Progenitor cell of endocrine pancreas (in vitro differentiated cells): ENCODE results near the gene DCC. TPM values are rescaled to one million over a fixed set of nuclear protein-coding genes. Genes with fewer than 3 reads are reported as not detected.

Experiments
- DNase-seq: peaks from one replicate; pipeline ENCODE4 v3.0.0; 2021; ENCODE audit warnings: low spot score; ENCODE audit not compliant: unreplicated experiment
- H3K27ac Mint-ChIP-seq: 2 replicates; pipeline ENCODE4 v1.8.0; 2021; ENCODE audit warnings: mild to moderate bottlenecking, moderate library complexity, mixed read lengths
- H3K27me3 Mint-ChIP-seq: 2 replicates; pipeline ENCODE4 v1.8.0; 2021; ENCODE audit warnings: mixed read lengths
- H3K36me3 Mint-ChIP-seq: 2 replicates; pipeline ENCODE4 v1.8.0; 2022; ENCODE audit warnings: mixed read lengths; ENCODE audit not compliant: insufficient read depth
- H3K4me1 Mint-ChIP-seq: 2 replicates; pipeline ENCODE4 v1.8.0; 2021; ENCODE audit warnings: low read depth, mixed read lengths
- H3K4me3 Mint-ChIP-seq: 2 replicates; pipeline ENCODE4 v1.8.0; 2021; ENCODE audit warnings: low read depth, mild to moderate bottlenecking, moderate library complexity, mixed read lengths
- H3K9me3 Mint-ChIP-seq: 2 replicates; pipeline ENCODE4 v1.8.0; 2021; ENCODE audit warnings: low read depth, mixed read lengths
- CTCF ChIP-seq: fragments of 200-600 bp; sonication (generic); IDR thresholded peaks from one replicate; pipeline ENCODE4 v1.5.0; 2021; ENCODE audit warnings: antibody characterized with exemption, mild to moderate bottlenecking; ENCODE audit not compliant: unreplicated experiment
- total RNA-seq: library from RNA; stranded (reverse); gene quantifications from 2 replicates; pipeline ENCODE4 v1.2.1, GENCODE V29; 2021

Gene DCC
- total RNA-seq, 1 donor from 2014 or later, result 8.4 TPM

GRCh38 chr18:53387581-53387980 is 1047.6 kb downstream of the DCC start:
- no peak for DNase-seq
- no peak overlapping the region for H3K27ac Mint-ChIP-seq
- H3K9me3 Mint-ChIP-seq, result peaks cover 2% of the 10 kb centered on the region
- TF ChIP-seq CTCF, result no peak
- H3K36me3 Mint-ChIP-seq, result no peaks in the 10 kb centered on the region
- no peak overlapping the region for H3K4me3 Mint-ChIP-seq
- H3K27me3 Mint-ChIP-seq, result no peaks in the 10 kb centered on the region
- H3K4me1 Mint-ChIP-seq, result peaks cover 5% of the 10 kb centered on the region

- H3K4me1 Mint-ChIP-seq, result no peaks in the 10 kb centered on the region
- no peaks in the 10 kb centered on the region for H3K9me3 Mint-ChIP-seq
- no peaks in the 10 kb centered on the region for H3K36me3 Mint-ChIP-seq
- no peak for DNase-seq
- H3K27me3 Mint-ChIP-seq, result no peaks in the 10 kb centered on the region
- TF ChIP-seq CTCF, result no peak
- no peak overlapping the region for H3K4me3 Mint-ChIP-seq
- no peak overlapping the region for H3K27ac Mint-ChIP-seq
Observed at GRCh38 chr18:53402670-53403069, 1062.7 kb downstream of the DCC start.

GRCh38 chr18:53408271-53408670 is 1068.3 kb downstream of the DCC start:
- H3K9me3 Mint-ChIP-seq, result no peaks in the 10 kb centered on the region
- no peak for DNase-seq
- no peaks in the 10 kb centered on the region for H3K36me3 Mint-ChIP-seq
- H3K4me3 Mint-ChIP-seq, result no peak overlapping the region
- H3K4me1 Mint-ChIP-seq, result no peaks in the 10 kb centered on the region
- TF ChIP-seq CTCF, result no peak
- H3K27me3 Mint-ChIP-seq, result no peaks in the 10 kb centered on the region
- H3K27ac Mint-ChIP-seq, result no peak overlapping the region

GRCh38 chr18:53411511-53411910 is 1071.5 kb downstream of the DCC start:
- Mint-ChIP-seq H3K4me3 (no peak overlapping the region), H3K9me3 (no peaks in the 10 kb centered on the region), H3K36me3 (no peaks in the 10 kb centered on the region), H3K27ac (no peak overlapping the region), H3K4me1 (no peaks in the 10 kb centered on the region), H3K27me3 (no peaks in the 10 kb centered on the region)
- DNase-seq, result no peak
- no peak for TF ChIP-seq CTCF

- TF ChIP-seq CTCF, result no peak
- Mint-ChIP-seq H3K27ac (no peak overlapping the region), H3K4me3 (no peak overlapping the region), H3K9me3 (no peaks in the 10 kb centered on the region), H3K36me3 (no peaks in the 10 kb centered on the region), H3K27me3 (no peaks in the 10 kb centered on the region), H3K4me1 (peaks cover 3% of the 10 kb centered on the region)
- DNase-seq, result no peak
Observed at GRCh38 chr18:53417003-53417402, 1077.0 kb downstream of the DCC start.
